ENCODE results near the gene MRPL36.

MRPL36 gene

GRCh38 chr5:1799602-1800471 is at the start of gene MRPL36:
TSS of gene MRPL36 (minus strand) at chr5:1799837. CDS start at chr5:1798935, 902 bp downstream.
- Histone ChIP-seq H2AFZ (ENCODE audit: low read length) (peak within 1 kb of the TSS; percentile 81), H4K20me1 (ENCODE audit: insufficient read depth, low read length) (no peaks in the 10 kb centered on the region), H3K9me3 (replicated peaks; ENCODE audit: insufficient read depth, low read length) (no peaks in the 10 kb centered on the region)

GRCh38 chr5:1847611-1848010 is 48.0 kb upstream of the MRPL36 start:
- peaks cover 31% of the 10 kb centered on the region for H3K27me3 ChIP-seq (replicated peaks; ENCODE audit: insufficient read depth, low read length)
- no peaks in the 10 kb centered on the region for H4K20me1 ChIP-seq (ENCODE audit: insufficient read depth, low read length)
- H3K9me3 ChIP-seq (replicated peaks; ENCODE audit: insufficient read depth, low read length): no peaks in the 10 kb centered on the region
- H3K79me2 ChIP-seq (ENCODE audit: low read length): no peaks in the 10 kb centered on the region
- H3K27ac ChIP-seq (ENCODE audit: low read length): no peak overlapping the region
- H3K9me2 ChIP-seq (replicated peaks; ENCODE audit: insufficient read depth, low read length): no peaks in the 10 kb centered on the region
- DNase-seq: no peak
- no peaks in the 10 kb centered on the region for H3K36me3 ChIP-seq (replicated peaks; ENCODE audit: insufficient read depth, low read length)
- TF ChIP-seq EZH2phosphoT487 (IDR thresholded peaks at IDR 0.05; ENCODE audit: low read length) (no peak), EZH2 (optimal IDR thresholded peaks at IDR 0.05; ENCODE audit: low read depth, low read length) (no peak), CTCF (IDR thresholded peaks at IDR 0.05; ENCODE audit: low read length) (no peak)
- H3K9ac ChIP-seq (ENCODE audit: low read length): no peak overlapping the region
- H3K4me1 ChIP-seq (ENCODE audit: low read length): no peaks in the 10 kb centered on the region
- no peaks in the 10 kb centered on the region for H3F3A ChIP-seq (ENCODE audit: insufficient read depth, low read length)
- H3K4me2 ChIP-seq (ENCODE audit: low read depth, low read length): no peak overlapping the region
- H2AFZ ChIP-seq (ENCODE audit: low read length): no peak overlapping the region
- no peak overlapping the region for H3K4me3 ChIP-seq (ENCODE audit: low read length)

More at GRCh38 chr5:1799602-1800471, at the start of gene MRPL36:
- H3K4me2 ChIP-seq (ENCODE audit: low read depth, low read length): peak within 1 kb of the TSS; percentile 84
- H3K9me2 ChIP-seq (replicated peaks; ENCODE audit: insufficient read depth, low read length): no peaks in the 10 kb centered on the region
- H3K9ac ChIP-seq (ENCODE audit: low read length): peak within 1 kb of the TSS; percentile 95
- H3K27ac ChIP-seq (ENCODE audit: low read length): peak within 1 kb of the TSS; percentile 74
- H3K79me2 ChIP-seq (ENCODE audit: low read length): peaks cover 75% of the 10 kb centered on the region
- 0 out of 2 replicates have a peak, but pooled peaks cover 3% of the 10 kb centered on the region for H3K4me1 ChIP-seq (ENCODE audit: low read length)
- H3K27me3 ChIP-seq (replicated peaks; ENCODE audit: insufficient read depth, low read length): no peaks in the 10 kb centered on the region
- H3K4me3 ChIP-seq (ENCODE audit: low read length): peak within 1 kb of the TSS; percentile 98
- H3K36me3 ChIP-seq (replicated peaks; ENCODE audit: insufficient read depth, low read length): peaks cover 9% of the 10 kb centered on the region
- TF ChIP-seq EZH2 (optimal IDR thresholded peaks at IDR 0.05; ENCODE audit: low read depth, low read length) (no peak), EZH2phosphoT487 (IDR thresholded peaks at IDR 0.05; ENCODE audit: low read length) (no peak), CTCF (IDR thresholded peaks at IDR 0.05; ENCODE audit: low read length) (no peak)
- peak; percentile 96 for DNase-seq
- peaks cover 20% of the 10 kb centered on the region for H3F3A ChIP-seq (ENCODE audit: insufficient read depth, low read length)

- Histone ChIP-seq H3K27ac (ENCODE audit: low read length) (no peak overlapping the region), H2AFZ (ENCODE audit: low read length) (no peak overlapping the region), H3K27me3 (replicated peaks; ENCODE audit: insufficient read depth, low read length) (peaks cover 32% of the 10 kb centered on the region), H3K9ac (ENCODE audit: low read length) (no peak overlapping the region), H3K9me3 (replicated peaks; ENCODE audit: insufficient read depth, low read length) (no peaks in the 10 kb centered on the region), H3K4me2 (ENCODE audit: low read depth, low read length) (no peak overlapping the region), H3K36me3 (replicated peaks; ENCODE audit: insufficient read depth, low read length) (no peaks in the 10 kb centered on the region), H3K9me2 (replicated peaks; ENCODE audit: insufficient read depth, low read length) (no peaks in the 10 kb centered on the region), H3K4me3 (ENCODE audit: low read length) (no peak overlapping the region), H3K79me2 (ENCODE audit: low read length) (no peaks in the 10 kb centered on the region), H3K4me1 (ENCODE audit: low read length) (no peaks in the 10 kb centered on the region), H3F3A (ENCODE audit: insufficient read depth, low read length) (no peaks in the 10 kb centered on the region), H4K20me1 (ENCODE audit: insufficient read depth, low read length) (no peaks in the 10 kb centered on the region)
- TF ChIP-seq EZH2 (optimal IDR thresholded peaks at IDR 0.05; ENCODE audit: low read depth, low read length) (no peak), CTCF (IDR thresholded peaks at IDR 0.05; ENCODE audit: low read length) (no peak), EZH2phosphoT487 (IDR thresholded peaks at IDR 0.05; ENCODE audit: low read length) (no peak)
- DNase-seq: no peak
These were observed 47.4 kb upstream of the MRPL36 start for GRCh38 chr5:1847056-1847455.
